ENCODE data around the gene COX18.

GRCh38 chr4:73075832-73076231 is 6.3 kb upstream of the COX18 start:
- TF ChIP-seq POLR2A (IDR thresholded peaks at IDR 0.05; ENCODE audit: low read depth, low read length) = no peak
- TF ChIP-seq PAX5 (IDR thresholded peaks at IDR 0.05; ENCODE audit: insufficient read depth, low read length, severe bottlenecking) = no peak

Data from GM12891 (cell line).